H9 (cell line): ENCODE measurements around the gene CDKAL1. TPM values are rescaled to one million over a fixed set of nuclear protein-coding genes. Genes with fewer than 3 reads are reported as not detected.

Experiments used
- DNase-seq: peaks from one replicate; pipeline ENCODE4 v3.0.0-alpha.2; 2017
- H2AFZ ChIP-seq: one replicate; pipeline ENCODE4 v1.6.1; 2013; ENCODE audit warnings: mild to moderate bottlenecking, low read length, control low read depth, moderate library complexity
- H2AK5ac ChIP-seq: 2 replicates; pipeline ENCODE4 v1.6.1; 2013; ENCODE audit warnings: low read length, control low read depth, mixed read lengths; ENCODE audit not compliant: insufficient read length
- H2BK120ac ChIP-seq: one replicate; pipeline ENCODE4 v1.6.1; 2013; ENCODE audit warnings: low read depth, mild to moderate bottlenecking, low read length, control low read depth, inconsistent platforms; ENCODE audit not compliant: poor library complexity, severe bottlenecking
- H2BK12ac ChIP-seq: 2 replicates; pipeline ENCODE4 v1.6.1; 2013; ENCODE audit warnings: low read length, control low read depth, mixed read lengths, low read depth; ENCODE audit not compliant: insufficient read length
- H2BK15ac ChIP-seq: 2 replicates; pipeline ENCODE4 v1.6.1; 2013; ENCODE audit warnings: low read depth, low read length, control low read depth
- H2BK20ac ChIP-seq: one replicate; pipeline ENCODE4 v1.6.1; 2013; ENCODE audit warnings: low read depth, mild to moderate bottlenecking, low read length, control low read depth, inconsistent platforms; ENCODE audit not compliant: poor library complexity, severe bottlenecking
- H2BK5ac ChIP-seq: 2 replicates; pipeline ENCODE4 v1.6.1; 2013; ENCODE audit warnings: low read length, control low read depth, mixed read lengths; ENCODE audit not compliant: insufficient read length
- H3K14ac ChIP-seq: 2 replicates; pipeline ENCODE4 v1.6.1; 2013; ENCODE audit warnings: low read length, control low read depth; ENCODE audit not compliant: insufficient read depth
- H3K18ac ChIP-seq: 2 replicates; pipeline ENCODE4 v1.6.1; 2013; ENCODE audit warnings: low read depth, mild to moderate bottlenecking, mixed read lengths, low read length, control low read depth; ENCODE audit not compliant: insufficient read length
- H3K23ac ChIP-seq: 2 replicates; pipeline ENCODE4 v1.6.1; 2013; ENCODE audit warnings: low read length, control low read depth, mixed read lengths, low read depth; ENCODE audit not compliant: insufficient read length
- H3K23me2 ChIP-seq: 2 replicates; pipeline ENCODE4 v1.6.1; 2013; ENCODE audit warnings: low read depth, mild to moderate bottlenecking, mixed read lengths, low read length, control low read depth; ENCODE audit not compliant: insufficient read length, poor library complexity, severe bottlenecking
- H3K27ac ChIP-seq: 2 replicates; pipeline ENCODE4 v1.5.1; 2013; ENCODE audit warnings: low read length, control low read depth, mixed read lengths, low read depth; ENCODE audit not compliant: insufficient read length
- H3K27me3 ChIP-seq: 2 replicates; pipeline ENCODE4 v1.6.1; 2013; ENCODE audit warnings: low read length, control low read depth, inconsistent platforms; ENCODE audit not compliant: insufficient read depth
- H3K4ac ChIP-seq: 2 replicates; pipeline ENCODE4 v1.6.1; 2013; ENCODE audit warnings: low read depth, mild to moderate bottlenecking, control low read depth, inconsistent platforms, low read length, moderate library complexity
- H3K4me1 ChIP-seq: 2 replicates; pipeline ENCODE4 v1.6.1; 2013; ENCODE audit warnings: low read length, control low read depth, inconsistent platforms; ENCODE audit not compliant: insufficient read depth
- H3K4me2 ChIP-seq: 2 replicates; pipeline ENCODE4 v1.6.1; 2013; ENCODE audit warnings: low read length, control low read depth, mixed read lengths; ENCODE audit not compliant: insufficient read length, insufficient read depth
- H3K56ac ChIP-seq: 2 replicates; pipeline ENCODE4 v1.6.1; 2013; ENCODE audit warnings: low read depth, mild to moderate bottlenecking, mixed read lengths, low read length, control low read depth; ENCODE audit not compliant: insufficient read length
- H3K79me1 ChIP-seq: 2 replicates; pipeline ENCODE4 v1.6.1; 2013; ENCODE audit warnings: low read depth, mild to moderate bottlenecking, moderate library complexity, low read length, control low read depth, inconsistent platforms; ENCODE audit not compliant: insufficient read depth, poor library complexity, severe bottlenecking
- H3K79me2 ChIP-seq: 2 replicates; pipeline ENCODE4 v1.6.1; 2013; ENCODE audit warnings: low read length, control low read depth, inconsistent platforms; ENCODE audit not compliant: insufficient read depth
- H3K9ac ChIP-seq: 2 replicates; pipeline ENCODE4 v1.6.1; 2013; ENCODE audit warnings: low read length, control low read depth, mixed read lengths; ENCODE audit not compliant: insufficient read length; ENCODE audit errors: extremely low read depth
- H3K9me3 ChIP-seq: one replicate; pipeline ENCODE4 v1.6.1; 2013; ENCODE audit warnings: low read depth, low read length, inconsistent platforms; ENCODE audit not compliant: control insufficient read depth
- H3T11ph ChIP-seq: one replicate; pipeline ENCODE4 v1.6.1; 2013; ENCODE audit warnings: mild to moderate bottlenecking, low read length, control low read depth, inconsistent platforms
- H4K20me1 ChIP-seq: one replicate; pipeline ENCODE4 v1.6.1; 2013; ENCODE audit not compliant: control insufficient read depth, insufficient read length, insufficient read depth
- H4K5ac ChIP-seq: 2 replicates; pipeline ENCODE4 v1.6.1; 2013; ENCODE audit warnings: low read depth, mild to moderate bottlenecking, mixed read lengths, low read length, control low read depth; ENCODE audit not compliant: insufficient read length
- H4K8ac ChIP-seq: replicated peaks from 2 replicates; pipeline ENCODE4 v1.6.1; 2013; ENCODE audit warnings: low read length, control low read depth, mixed read lengths, low read depth; ENCODE audit not compliant: insufficient read length
- H4K91ac ChIP-seq: 2 replicates; pipeline ENCODE4 v1.6.1; 2013; ENCODE audit warnings: low read depth, mild to moderate bottlenecking, moderate library complexity, mixed read lengths, low read length, control low read depth; ENCODE audit not compliant: insufficient read length
- H3K27ac Mint-ChIP-seq, 3 experiments: 2 replicates in 2 of 3; 3 replicates in 1 of 3; pipeline ENCODE4 v1.8.0; 2020 to 2021; ENCODE audit warnings: mixed read lengths in 3 of 3, mild to moderate bottlenecking in 1 of 3, moderate library complexity in 1 of 3
- H3K27me3 Mint-ChIP-seq: 2 replicates; pipeline ENCODE4 v1.8.0; 2021; ENCODE audit warnings: low read depth, mild to moderate bottlenecking, moderate library complexity, mixed read lengths
- H3K36me3 Mint-ChIP-seq, 3 experiments: 2 replicates in 2 of 3; 3 replicates in 1 of 3; pipeline ENCODE4 v1.8.0; 2020 to 2021; ENCODE audit warnings: low read depth in 3 of 3, mixed read lengths in 3 of 3; ENCODE audit not compliant: insufficient read depth in 1 of 3
- H3K4me1 Mint-ChIP-seq, 2 experiments: 2 replicates each; pipeline ENCODE4 v1.8.0; 2020; ENCODE audit warnings: mixed read lengths in 2 of 2
- H3K4me3 Mint-ChIP-seq, 2 experiments: 2 replicates in 1 of 2; 3 replicates in 1 of 2; pipeline ENCODE4 v1.8.0; 2020 to 2021; ENCODE audit warnings: mild to moderate bottlenecking in 2 of 2, mixed read lengths in 2 of 2, moderate library complexity in 1 of 2
- H3K9me3 Mint-ChIP-seq, 2 experiments: 2 replicates in 1 of 2; 3 replicates in 1 of 2; pipeline ENCODE4 v1.8.0; 2020; ENCODE audit warnings: mild to moderate bottlenecking in 2 of 2, mixed read lengths in 2 of 2, moderate library complexity in 1 of 2
- WGBS: extraction: QIAGEN DNeasy Blood & Tissue Kit; methylation state at CpG from one replicate; pipeline ENCODE4 v1.1.7; 2013; ENCODE audit warnings: missing lambda C conversion rate, low lambda C conversion rate, mixed read lengths; ENCODE audit not compliant: insufficient read length; ENCODE audit errors: extremely low coverage; 5-methylcytosine and 5-hydroxymethylcytosine counted together
- total RNA-seq: library from RNA; stranded (reverse); gene quantifications from 2 replicates; pipeline ENCODE4 v1.2.1, GENCODE V29; 2021
- TF ChIP-seq, protein P1 (sequence below): fragments of 200-600 bp; sonication (generic); conservative IDR thresholded peaks from 3 replicates; pipeline ENCODE4 v1.8.0; 2021; ENCODE audit warnings: antibody characterized with exemption, mild to moderate bottlenecking

CDKAL1 gene
- total RNA-seq, 1 experiment from 2014 or later = 23.0 TPM

DNA sequence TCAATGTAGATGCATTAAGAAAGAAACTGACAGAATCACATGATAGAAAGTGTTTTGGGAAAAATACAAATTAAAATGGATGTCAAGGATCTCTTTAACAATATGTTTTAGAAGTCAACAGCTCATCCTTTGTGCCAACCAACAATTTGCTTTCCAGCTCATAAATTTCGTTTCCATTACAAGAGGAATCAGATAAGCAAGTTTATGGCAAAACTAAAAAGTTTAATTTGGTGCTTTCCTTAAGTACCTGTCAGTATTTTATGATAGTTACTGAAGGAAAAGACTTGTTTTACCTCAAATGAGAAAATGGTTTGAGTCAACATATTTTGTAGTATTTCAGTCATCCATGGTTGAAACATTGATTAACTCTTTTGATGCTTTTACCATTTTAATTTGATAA, 130.0 kb downstream of the CDKAL1 start:
- Mint-ChIP-seq H3K4me1 (peaks cover 22 to 31% of the 10 kb centered on the region in 2 experiments), H3K27me3 (no peaks in the 10 kb centered on the region)

More for the DNA sequence above, 130.0 kb downstream of the CDKAL1 start:
- WGBS = no CpG with 5 or more reads among the region's 1 CpG
- H2AFZ ChIP-seq = no peak overlapping the region
- no peaks in the 10 kb centered on the region; a peak in 1 of 7 replicates for H3K36me3 Mint-ChIP-seq
- H2BK12ac ChIP-seq = no peak overlapping the region
- no peaks in the 10 kb centered on the region for H3K9me3 Mint-ChIP-seq
- no peaks in the 10 kb centered on the region for H3K27me3 ChIP-seq
- H4K91ac ChIP-seq = no peak overlapping the region
- no peak overlapping the region for H2AK5ac ChIP-seq
- no peaks in the 10 kb centered on the region for H3K9me3 ChIP-seq
- H3K79me1 ChIP-seq = no peaks in the 10 kb centered on the region
- H2BK20ac ChIP-seq = no peak overlapping the region
- no peak overlapping the region for H3K9ac ChIP-seq
- H2BK5ac ChIP-seq = no peak overlapping the region
- H3K4ac ChIP-seq = no peak overlapping the region
- no peaks in the 10 kb centered on the region for H3K79me2 ChIP-seq
- H3K4me3 Mint-ChIP-seq = no peak overlapping the region
- no peak overlapping the region for H3K56ac ChIP-seq
- H4K8ac ChIP-seq = no peak overlapping the region
- no peak overlapping the region for H3K18ac ChIP-seq
- TF ChIP-seq, protein P1, sequence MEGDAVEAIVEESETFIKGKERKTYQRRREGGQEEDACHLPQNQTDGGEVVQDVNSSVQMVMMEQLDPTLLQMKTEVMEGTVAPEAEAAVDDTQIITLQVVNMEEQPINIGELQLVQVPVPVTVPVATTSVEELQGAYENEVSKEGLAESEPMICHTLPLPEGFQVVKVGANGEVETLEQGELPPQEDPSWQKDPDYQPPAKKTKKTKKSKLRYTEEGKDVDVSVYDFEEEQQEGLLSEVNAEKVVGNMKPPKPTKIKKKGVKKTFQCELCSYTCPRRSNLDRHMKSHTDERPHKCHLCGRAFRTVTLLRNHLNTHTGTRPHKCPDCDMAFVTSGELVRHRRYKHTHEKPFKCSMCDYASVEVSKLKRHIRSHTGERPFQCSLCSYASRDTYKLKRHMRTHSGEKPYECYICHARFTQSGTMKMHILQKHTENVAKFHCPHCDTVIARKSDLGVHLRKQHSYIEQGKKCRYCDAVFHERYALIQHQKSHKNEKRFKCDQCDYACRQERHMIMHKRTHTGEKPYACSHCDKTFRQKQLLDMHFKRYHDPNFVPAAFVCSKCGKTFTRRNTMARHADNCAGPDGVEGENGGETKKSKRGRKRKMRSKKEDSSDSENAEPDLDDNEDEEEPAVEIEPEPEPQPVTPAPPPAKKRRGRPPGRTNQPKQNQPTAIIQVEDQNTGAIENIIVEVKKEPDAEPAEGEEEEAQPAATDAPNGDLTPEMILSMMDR = no peak
- H3K27ac ChIP-seq = no peak overlapping the region
- H3K23me2 ChIP-seq = no peaks in the 10 kb centered on the region
- H3K4me1 ChIP-seq = no peaks in the 10 kb centered on the region; the same call in 1 of the 2 replicates
- DNase-seq = no peak
- H3T11ph ChIP-seq = no peak overlapping the region
- no peak overlapping the region for H2BK120ac ChIP-seq
- H3K23ac ChIP-seq = no peak overlapping the region
- H3K14ac ChIP-seq = no peak overlapping the region
- no peak overlapping the region for H3K27ac Mint-ChIP-seq
- no peaks in the 10 kb centered on the region for H4K20me1 ChIP-seq
- H2BK15ac ChIP-seq = no peak overlapping the region
- H3K4me2 ChIP-seq = no peak overlapping the region
- no peak overlapping the region for H4K5ac ChIP-seq
